DMS153 treated with DMSO at 0.1 percent for 48 hours (cell line): ENCODE data around the gene TMA7B.
A peak's percentile ranks its signal among the peaks of the same experiment; 100 is the strongest.

ENCODE experiments used
- DNase-seq: peaks from one replicate; lab custom pipeline; 2025; ENCODE audit not compliant: unreplicated experiment; lab: John Stamatoyannopoulos, UW

TMA7B gene

DNA sequence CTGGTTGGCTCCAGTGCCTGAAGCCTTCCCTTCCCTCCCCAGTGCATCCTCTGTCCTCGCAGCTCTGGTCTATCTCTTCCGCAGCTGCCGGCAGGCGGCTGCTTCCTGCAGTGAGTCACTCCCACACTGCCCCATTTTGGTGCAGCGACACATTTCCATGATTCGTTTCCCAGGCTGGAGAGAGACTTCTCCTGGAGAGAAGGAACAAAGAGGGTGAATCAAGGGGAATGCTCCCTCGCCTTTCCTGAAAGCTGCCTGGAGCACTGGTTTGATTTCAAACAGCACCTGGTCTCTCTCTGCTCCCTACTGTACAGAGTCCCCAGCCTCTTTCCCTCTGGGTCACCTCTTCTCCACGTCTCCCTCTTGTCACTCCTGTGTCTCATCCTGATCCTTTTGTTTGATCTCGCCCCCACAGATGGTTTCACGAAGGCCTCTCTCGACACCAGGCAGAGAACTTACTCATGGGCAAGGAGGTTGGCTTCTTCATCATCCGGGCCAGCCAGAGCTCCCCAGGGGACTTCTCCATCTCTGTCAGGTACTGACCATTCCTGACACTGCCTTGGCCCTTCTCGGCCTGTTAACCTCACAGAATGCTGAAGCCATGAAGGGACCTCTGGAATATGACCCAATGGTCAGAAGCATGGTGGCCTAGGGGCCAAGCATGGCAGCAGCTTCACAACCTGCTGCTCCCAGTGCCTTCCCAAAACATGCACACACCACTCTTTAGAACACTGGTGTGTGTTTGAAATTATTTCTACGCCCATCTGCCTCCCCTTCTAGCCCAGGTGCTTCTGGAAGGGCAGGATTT, at the start of gene TMA7B:
TSS of gene TMA7B (plus strand) at position 758 of the 808 bp plus-strand sequence. CDS start 3,978 bp downstream, outside the sequence.
- DNase-seq, result no peak

DNA sequence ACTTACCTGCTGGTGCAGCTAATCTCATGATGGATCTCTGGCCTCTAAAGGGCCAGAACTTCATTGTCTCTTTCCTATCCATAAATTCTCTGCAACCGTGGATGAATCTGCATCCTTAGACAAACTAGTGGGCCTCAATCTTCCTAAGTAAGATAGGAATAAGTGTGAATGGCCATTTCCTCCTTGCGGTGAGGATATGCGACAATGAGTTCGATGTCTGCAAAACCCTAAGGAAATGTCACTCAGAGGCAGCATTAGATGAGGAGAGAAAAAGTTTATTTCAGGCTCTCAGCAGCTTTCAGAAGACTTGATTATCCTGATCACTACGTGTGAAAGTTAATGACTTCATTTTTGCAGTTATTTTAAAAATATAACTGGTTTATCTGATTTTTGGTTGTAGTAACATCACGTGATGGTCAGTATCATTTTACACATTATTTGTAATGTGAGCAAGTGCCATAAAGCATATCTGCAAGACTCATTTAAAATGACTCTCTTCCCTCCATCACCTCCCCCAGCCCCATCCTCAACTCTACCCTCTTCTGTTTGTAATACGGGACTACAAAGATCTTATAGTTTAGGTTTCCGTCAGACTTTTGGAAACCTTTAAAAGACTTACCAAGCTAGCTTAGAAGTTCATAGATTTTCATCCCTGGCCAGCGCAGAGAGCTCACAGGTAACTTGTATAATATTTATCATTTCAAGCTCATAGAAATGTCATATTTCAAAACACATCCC, 49.2 kb upstream of the TMA7B start:
- DNase-seq, result no peak

DNA sequence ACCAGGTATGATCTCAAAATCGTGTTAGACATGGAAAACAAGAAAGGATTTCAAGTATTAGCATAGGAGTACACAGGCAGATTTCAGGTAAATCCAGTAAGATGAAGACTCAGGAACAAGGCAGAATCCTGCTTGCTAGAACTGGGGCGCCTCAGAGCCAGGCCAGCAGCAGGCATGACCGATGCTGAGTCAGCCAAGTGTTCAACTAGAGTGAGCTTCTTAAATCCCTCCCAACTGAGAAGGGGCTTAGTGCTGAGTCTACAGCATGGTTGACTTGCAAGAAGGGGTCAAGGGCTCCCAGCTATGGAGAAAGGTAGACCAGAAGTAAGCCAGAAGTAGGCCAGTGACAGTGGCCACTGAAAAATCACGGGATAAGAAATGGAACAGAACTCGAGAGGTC, 46.9 kb upstream of the TMA7B start:
- no peak for DNase-seq

DNA sequence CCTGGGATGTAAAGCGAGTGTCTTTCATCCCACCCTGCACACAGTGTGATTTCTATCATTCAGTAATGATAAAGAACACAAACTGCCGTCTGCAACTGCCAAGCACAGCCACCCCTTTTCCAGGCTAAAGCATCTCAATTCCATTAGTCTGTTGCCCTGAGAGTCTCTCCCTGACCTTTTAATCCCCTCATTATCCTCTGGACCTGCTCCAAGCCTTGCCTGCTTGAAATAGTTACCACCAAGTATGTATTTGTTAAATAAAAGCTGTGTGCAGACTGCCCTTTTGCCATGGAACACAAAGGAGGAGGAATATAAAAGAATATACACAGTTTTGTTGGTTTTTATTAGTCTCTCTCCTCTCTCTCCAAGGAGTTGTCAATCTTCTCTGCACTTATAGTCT, 46.3 kb upstream of the TMA7B start:
- no peak for DNase-seq

DNA sequence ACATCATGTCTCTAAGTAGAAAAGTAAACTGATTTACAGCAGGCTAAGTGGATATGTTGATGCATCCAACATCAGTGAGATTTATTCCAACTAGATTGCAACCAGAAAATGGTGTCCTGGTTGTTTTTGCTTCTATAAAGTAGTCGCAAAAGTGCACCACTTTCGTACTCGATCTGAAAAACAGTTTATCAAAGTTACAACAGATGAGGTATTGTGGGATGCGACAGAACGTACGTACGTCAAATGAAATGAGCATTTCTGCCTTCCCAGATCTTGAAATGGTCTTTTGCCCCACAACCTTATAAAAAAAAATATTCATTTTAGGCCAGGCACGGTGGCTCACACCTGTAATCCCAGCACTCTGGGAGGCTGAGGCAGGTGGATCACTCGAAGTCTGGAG, 45.6 kb upstream of the TMA7B start:
- no peak for DNase-seq

DNA sequence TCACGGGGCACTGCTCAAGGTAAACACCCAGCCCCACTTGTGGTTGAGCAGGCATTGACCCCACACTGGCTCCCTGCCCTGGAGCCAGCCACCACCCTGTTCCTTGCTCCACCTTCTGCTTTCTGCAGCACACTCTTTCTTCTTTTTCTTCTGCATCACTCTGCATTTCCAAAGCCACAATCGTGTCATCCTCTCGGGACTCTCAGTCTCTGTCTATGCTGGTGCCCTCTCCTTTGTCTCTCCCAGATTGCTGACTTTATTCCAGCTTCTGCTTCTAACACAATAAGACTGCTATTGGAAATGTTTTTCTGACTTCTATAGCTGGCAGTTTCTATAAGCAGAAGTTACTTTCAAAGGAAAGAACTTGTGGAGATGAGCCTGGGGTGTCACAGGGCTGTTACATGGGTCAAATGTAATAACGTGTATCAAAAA, 44.9 kb upstream of the TMA7B start:
- no peak for DNase-seq

DNA sequence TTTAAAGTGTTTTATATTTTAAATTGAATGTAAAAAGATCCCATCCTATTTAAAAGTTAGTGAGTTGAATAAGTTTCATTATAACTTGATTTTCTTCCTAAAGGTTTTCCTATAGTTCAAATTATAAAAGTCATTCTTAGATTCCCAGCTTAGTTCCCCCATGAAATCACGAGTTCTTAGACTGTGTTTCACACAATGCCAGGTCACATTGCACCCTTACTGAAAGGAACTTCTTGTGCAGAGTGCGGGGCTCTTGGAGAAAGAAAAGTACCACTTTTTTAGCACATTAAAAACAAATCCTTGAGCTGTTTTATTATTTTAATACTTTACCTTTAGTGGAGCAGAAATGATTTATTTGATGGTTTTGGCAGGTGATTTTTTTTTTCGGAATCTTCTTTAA, 43.7 kb upstream of the TMA7B start:
- DNase-seq, result no peak

DNA sequence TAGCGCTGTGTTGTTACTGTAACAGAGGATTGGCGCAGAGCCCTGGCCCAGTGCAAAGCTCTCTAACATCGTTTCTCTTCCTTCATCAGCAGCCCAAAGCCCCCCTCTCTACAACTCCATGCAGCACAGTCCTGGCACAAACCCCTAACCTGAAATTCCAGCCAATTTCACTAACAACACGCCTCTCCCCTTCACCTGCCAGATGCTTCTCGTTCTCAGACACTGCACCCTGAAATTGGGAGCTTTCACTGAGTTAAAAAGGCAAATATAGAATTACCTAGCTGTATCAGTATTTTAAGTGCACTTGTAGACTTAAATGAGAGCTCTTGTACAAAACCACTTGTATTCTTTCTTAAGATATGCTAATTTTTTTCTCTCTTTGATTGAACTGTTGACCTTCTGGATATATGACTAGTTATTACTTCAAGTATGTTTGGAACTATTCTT, 43.0 kb upstream of the TMA7B start:
- no peak for DNase-seq

DNA sequence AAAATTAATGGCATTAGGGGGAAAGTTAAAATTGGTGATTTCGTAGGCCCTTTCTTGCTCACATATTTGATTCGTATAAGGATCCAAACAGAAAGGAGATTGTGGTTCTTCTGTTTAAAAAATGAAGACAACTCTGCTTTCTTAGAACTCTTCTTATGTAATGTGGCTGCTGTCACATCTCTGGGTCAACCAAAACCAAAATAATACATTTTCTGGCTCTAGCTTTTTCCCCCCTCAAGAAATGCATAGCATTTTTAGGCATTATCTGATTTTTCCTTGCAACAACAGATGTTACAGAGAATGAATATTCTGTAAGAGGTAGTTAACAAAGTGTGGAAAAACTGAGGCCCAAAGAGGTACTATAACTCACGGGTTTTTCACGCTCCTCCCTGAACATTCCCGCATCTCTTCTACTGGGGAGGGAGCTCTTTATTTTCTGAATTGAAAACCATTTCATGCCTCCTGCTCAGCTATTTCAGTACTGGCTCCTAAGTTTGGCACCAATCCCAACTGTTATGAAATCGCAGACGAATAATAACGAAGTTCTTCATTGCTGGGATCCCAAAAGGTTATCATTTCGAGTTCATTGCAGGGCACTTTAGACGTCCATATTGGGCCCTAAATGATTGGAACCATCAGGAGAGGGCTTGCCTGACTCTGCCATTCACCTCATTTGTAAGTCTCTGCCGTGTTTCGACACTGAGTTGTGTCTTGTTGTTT, 42.3 kb upstream of the TMA7B start:
- no peak for DNase-seq

DNA sequence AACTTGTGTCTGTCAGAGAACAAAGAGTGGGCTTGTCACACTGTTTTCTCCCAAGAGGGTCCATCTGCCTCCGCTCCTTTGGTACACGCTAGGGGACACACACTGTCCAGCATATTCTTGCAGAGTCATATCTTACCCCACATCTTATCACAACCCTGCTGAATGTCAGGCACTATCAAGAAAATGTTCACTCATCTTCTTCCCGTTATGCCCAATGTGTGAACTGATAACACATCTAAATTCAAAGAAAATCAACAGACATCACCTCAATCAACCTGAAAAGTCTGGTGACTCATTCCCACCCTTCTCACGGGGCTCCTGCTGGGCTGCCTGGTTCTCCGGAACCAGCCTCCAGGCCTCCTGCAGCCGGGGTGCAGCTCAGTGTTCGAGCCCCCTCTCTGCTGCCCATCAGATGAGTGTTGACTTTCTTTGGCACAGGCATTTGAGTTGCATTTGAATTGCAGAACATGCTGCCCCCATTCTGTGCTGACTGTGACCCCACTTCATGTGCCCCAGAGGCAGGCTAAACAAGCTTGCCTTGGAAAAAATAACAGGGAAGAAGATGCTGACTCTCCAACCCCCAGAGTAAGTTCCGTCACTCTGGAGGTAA, 40.0 kb upstream of the TMA7B start:
- DNase-seq, result no peak

DNA sequence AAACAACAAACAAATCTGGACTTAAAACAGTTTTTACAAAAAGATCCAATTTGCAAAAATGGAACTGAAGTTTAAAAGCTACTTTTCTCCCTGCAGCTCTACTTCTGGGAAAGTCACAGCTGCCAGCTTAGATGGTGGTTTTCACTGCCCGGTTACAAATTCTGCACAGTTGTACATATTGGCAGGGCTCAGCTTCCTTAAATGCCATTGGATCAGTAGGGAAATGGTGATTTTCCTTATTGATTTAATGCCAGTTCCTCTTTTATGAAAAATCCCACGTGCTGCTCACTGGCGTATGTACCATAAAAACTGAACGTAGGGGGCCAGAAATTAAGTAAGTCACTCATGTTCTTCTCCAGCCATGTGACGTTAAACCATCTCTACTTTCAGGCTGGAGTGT, 36.5 kb upstream of the TMA7B start:
- DNase-seq, result no peak

DNA sequence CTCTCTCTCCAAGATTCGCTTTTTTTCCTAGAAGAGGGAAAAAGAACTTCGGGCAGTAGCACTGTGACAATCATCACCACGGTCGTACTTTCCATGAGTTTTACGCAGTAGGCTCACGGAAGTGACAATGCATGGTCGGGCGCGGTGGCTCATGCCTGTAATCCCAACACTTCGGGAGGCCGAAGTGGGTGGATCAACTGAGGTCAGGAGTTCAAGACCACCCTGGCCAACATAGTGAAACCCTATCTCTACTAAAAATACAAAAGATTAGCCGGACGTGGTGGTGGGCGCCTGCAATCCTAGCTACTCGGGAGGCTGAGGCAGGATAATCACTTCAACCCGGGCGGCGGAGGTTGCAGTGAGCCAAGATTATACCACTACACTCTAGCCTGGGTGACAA, 35.9 kb upstream of the TMA7B start:
- no peak for DNase-seq

DNA sequence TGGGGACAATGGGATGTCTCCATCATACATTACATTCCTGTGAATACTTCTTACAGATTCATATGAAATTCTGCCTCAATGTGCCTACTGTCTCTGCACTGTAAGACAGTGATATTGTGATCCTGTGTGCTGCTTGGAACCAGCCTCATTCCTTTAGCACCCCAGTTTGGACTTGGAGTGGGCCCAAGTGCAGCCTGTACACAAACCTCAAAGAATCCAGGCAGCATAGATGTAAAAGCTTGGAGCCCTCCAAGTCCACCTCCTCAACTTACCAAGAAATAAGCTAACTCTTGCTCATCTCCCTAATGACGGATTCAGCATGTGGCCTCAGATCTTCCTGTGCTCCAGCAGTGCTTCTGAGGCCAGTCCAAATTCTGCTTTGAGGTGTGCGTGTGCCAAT, 34.9 kb upstream of the TMA7B start:
- DNase-seq, result no peak

DNA sequence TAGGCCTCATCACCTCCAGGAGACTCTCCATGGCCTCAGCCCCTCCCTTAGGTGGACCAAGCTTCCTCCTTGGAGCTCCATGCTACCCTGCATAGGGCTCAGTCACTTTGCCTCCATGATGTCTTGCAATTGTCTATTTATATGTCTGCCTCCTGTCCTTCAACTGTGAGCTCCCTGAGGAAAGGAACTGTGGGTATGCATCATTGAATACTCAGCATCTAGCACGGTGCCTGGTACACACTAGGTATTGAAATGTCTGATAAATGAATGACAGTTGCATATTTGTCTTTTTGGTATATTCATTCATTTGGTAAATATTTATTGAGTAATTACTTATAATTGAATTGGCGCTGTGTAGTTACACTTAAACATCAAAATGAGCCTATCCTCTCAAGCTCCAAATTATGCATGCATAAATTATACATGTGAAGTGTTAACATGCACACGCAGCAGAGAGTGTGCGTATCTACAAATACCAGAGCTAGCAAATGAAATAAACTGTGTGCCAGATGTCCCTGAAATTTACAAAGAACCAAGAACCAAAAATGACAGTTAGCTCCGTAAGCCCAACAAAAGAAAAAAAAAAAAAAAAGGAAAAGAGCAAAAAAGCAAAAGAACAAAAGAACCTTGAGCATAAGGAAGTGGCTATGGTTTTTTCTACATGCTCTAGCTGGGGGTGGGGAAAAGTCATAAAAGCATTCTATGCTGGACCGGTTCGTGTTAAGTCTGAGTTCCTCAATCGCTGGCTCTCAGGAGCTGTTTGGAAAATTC, 34.1 kb upstream of the TMA7B start:
- DNase-seq, result peak; percentile 39

DNA sequence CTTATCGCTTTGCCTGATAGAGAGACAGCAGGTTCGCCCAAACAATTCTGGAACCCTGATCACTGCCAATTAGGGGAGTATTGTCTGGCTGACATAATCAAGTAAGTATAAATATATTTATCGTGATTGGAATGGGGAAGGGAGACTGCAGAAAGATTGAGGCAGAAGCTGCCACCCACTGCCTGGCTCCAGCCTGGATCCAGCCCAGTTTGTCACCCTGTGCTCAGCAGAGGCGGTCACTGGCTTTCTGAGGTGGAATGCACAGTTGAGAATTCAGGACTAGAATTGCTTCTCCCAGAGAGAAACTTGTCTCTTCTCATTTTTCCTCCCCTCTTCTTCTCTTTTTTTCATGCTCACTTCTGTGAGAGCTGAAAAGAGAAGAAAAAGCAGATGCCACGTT, 33.4 kb upstream of the TMA7B start:
- DNase-seq, result no peak

DNA sequence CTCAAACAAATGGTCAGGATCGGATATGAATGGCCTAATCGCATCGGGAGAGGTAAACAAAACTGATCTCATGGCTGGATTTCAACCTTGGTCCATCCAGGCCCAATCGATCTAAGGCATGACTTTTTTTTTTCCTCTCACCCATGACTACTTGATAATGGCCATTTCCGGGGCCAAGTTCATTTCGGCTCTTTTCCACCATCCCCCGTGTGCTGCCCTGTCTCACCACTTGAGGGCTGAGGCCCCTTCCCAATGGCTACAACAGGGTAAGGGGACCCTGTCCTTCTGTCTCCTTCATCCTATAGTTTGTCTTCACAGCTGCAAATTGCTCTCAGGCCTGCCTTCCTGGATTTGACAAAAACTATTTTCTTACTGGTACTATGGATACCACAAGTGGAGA, 32.7 kb upstream of the TMA7B start:
- DNase-seq, result no peak

DNA sequence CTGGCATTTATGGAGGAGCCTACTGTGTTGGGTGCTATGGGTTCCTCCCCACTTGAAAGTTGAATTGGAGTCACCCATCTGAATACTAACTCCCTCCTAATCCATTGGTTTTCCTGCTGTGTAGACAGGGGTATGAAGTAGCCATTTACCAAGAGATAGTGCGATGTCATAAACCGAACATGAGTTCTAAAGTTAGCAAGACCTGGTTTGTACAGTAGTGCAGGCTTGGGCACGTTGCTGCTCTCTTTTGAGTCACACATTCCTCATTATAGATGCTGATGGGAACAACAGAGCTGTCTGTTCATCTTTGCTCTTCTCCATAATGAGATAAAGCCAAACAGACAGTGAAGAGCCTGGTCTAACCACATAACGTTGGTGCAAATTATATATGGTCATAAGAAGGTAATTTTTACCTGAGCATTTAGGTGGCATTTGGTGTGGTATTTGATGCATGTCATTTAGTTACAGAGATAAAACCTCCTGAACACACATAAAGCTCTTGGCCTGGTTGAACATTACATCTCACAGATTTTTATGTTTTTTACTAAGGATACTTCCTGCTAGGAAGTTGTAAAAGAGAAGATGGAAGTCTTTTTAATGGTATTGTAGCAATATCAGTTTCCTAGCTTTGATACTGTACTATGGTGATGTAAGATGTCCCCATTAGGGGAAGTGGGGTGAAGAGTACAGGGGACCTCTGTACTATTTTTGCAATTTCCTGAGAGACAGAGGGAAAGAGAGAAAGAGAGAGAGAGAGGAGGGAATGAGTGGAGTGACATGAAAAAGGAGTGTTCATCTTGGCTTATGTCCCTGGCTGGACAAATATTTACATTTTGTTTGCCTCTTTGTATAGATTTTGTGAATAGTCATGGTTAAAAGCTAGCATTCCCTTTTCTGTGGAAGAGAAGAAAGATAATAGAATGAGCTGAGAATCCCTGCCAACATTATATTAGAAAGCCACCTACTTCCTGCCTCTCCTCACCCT, 31.4 kb upstream of the TMA7B start:
- DNase-seq, result peak; percentile 68

DNA sequence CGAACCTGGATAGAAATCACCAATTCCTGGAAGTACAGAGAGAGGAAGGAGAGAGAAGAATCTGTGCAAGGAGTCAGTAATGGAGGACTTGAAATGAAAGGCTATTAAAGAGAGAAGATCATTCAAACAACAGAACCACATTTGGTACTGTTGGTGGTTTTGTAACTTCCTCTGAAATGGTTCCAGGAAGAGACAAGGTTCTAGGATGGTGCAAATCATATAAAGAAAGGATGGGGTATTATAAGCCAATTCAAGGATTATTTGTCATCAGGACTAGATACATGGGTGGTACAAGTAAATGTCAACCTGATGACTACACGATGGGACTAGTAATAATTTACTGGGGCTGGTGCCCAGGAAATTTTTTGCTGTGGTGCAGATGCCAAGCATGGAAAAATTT, 28.9 kb upstream of the TMA7B start:
- DNase-seq, result no peak

DNA sequence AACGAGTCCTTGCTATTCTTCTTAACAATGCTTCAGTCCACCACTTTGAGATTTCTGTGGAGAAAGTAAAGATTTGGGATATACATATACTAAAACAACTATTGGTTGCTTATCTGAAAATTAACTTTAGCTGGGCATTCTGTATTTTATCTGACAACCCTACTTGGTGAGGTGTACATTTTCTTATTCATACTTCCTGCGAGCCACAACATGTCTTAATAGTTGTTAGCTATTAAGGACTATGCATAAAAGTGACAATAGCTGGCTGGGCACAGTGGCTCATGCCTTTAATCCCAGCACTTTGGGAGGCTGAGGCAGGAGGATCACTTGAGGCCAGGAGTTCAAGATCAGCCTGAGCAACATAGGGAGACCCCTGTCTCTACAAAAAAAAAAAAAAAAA, 28.0 kb upstream of the TMA7B start:
- DNase-seq, result no peak
